Endodermal cell (in vitro differentiated cells): ENCODE data around the gene SLC25A39. TPM values are rescaled to one million over a fixed set of nuclear protein-coding genes. Genes with fewer than 3 reads are reported as not detected.

Source experiments
- DNase-seq: peaks from one replicate; pipeline ENCODE4 v3.0.0-alpha.2; 2017
- H3K27ac ChIP-seq: 2 replicates; pipeline ENCODE4 v1.5.1; 2013; ENCODE audit warnings: mild to moderate bottlenecking, low read depth, low read length, moderate library complexity
- H3K27me3 ChIP-seq: 2 replicates; pipeline ENCODE4 v1.6.1; 2013; ENCODE audit warnings: mild to moderate bottlenecking, low read length, moderate library complexity; ENCODE audit not compliant: insufficient read depth, control insufficient read depth, poor library complexity, severe bottlenecking
- H3K36me3 ChIP-seq: 2 replicates; pipeline ENCODE4 v1.7.0; 2013; ENCODE audit warnings: mild to moderate bottlenecking, low read length, moderate library complexity; ENCODE audit not compliant: control insufficient read depth, insufficient read depth
- H3K4me1 ChIP-seq: one replicate; pipeline ENCODE4 v1.7.0; 2013; ENCODE audit warnings: low read length; ENCODE audit not compliant: control insufficient read depth, insufficient read depth
- H3K4me3 ChIP-seq: 2 replicates; pipeline ENCODE4 v1.5.1; 2013; ENCODE audit warnings: mild to moderate bottlenecking, low read length, moderate library complexity
- H3K9ac ChIP-seq: 2 replicates; pipeline ENCODE4 v1.6.1; 2013; ENCODE audit warnings: mild to moderate bottlenecking, low read length, moderate library complexity; ENCODE audit not compliant: poor library complexity, severe bottlenecking; ENCODE audit errors: extremely low read depth
- H3K9me3 ChIP-seq: 2 replicates; pipeline ENCODE4 v1.6.1; 2013; ENCODE audit warnings: mild to moderate bottlenecking, low read length, moderate library complexity; ENCODE audit not compliant: control insufficient read depth
- H3K27ac Mint-ChIP-seq: 2 replicates; pipeline ENCODE4 v1.8.0; 2020; ENCODE audit warnings: mixed read lengths
- H3K27me3 Mint-ChIP-seq: 2 replicates; pipeline ENCODE4 v1.8.0; 2021; ENCODE audit warnings: mild to moderate bottlenecking, mixed read lengths; ENCODE audit not compliant: insufficient read depth
- H3K36me3 Mint-ChIP-seq: 2 replicates; pipeline ENCODE4 v1.8.0; 2020; ENCODE audit warnings: low read depth, mixed read lengths
- H3K4me1 Mint-ChIP-seq: 2 replicates; pipeline ENCODE4 v1.8.0; 2020; ENCODE audit warnings: mixed read lengths
- H3K4me3 Mint-ChIP-seq: 2 replicates; pipeline ENCODE4 v1.8.0; 2020; ENCODE audit warnings: mild to moderate bottlenecking, moderate library complexity, mixed read lengths
- H3K9me3 Mint-ChIP-seq: 2 replicates; pipeline ENCODE4 v1.8.0; 2020; ENCODE audit warnings: mild to moderate bottlenecking, mixed read lengths
- CTCF ChIP-seq: fragments of 200-600 bp; sonication (generic); conservative IDR thresholded peaks from 2 replicates; pipeline ENCODE4 v1.5.0; 2021; ENCODE audit warnings: antibody characterized with exemption, mild to moderate bottlenecking
- WGBS, 2 experiments: methylation state at CpG; one replicate each; pipeline versions ENCODE4 v1.1.5 to v1.1.7; 2013; ENCODE audit warnings: missing lambda C conversion rate in 2 of 2, mixed read lengths in 1 of 2; ENCODE audit not compliant: insufficient coverage in 1 of 2, insufficient read length in 1 of 2; 5-methylcytosine and 5-hydroxymethylcytosine counted together
- total RNA-seq, 2 donors: library from RNA; stranded (reverse); fragmentation: NEBNext Ultra II Directional in 1 of 2; extraction: Animal tissue kit (Norgen Biotek cat#: 25700) in 1 of 2; gene quantifications; 2 replicates in 1 of 2; 3 replicates in 1 of 2; pipeline ENCODE4 v1.2.1, GENCODE V29; 2021

The SLC25A39 gene
- total RNA-seq, 2 donors from 2014 or later = 191 to 201 TPM

- H3K4me1 ChIP-seq = no peaks in the 10 kb centered on the region
- no peak overlapping the region for H3K27ac ChIP-seq
- peaks cover 20% of the 10 kb centered on the region for H3K27me3 ChIP-seq
- H3K9me3 ChIP-seq = no peaks in the 10 kb centered on the region
- peak; percentile 99 for DNase-seq
- peak overlapping the region; percentile 23 for H3K9ac ChIP-seq
- Mint-ChIP-seq H3K4me3 (peak overlapping the region; percentile 56), H3K4me1 (peaks cover 11% of the 10 kb centered on the region), H3K27me3 (peaks cover 34% of the 10 kb centered on the region), H3K36me3 (peaks cover 6% of the 10 kb centered on the region), H3K9me3 (no peaks in the 10 kb centered on the region), H3K27ac (peak overlapping the region; percentile 3)
- peak overlapping the region; percentile 76 for H3K4me3 ChIP-seq
- TF ChIP-seq CTCF = no peak
- WGBS, 2 experiments = 6 to 13% methylated on average over 22 to 38 of the region's 38 CpGs
- peaks cover 16% of the 10 kb centered on the region for H3K36me3 ChIP-seq
These were observed 8.6 kb downstream of the SLC25A39 start for GRCh38 chr17:44315760-44316731.

- Histone ChIP-seq H3K27me3 (peaks cover 20% of the 10 kb centered on the region), H3K9ac (no peak overlapping the region)
- H3K4me3 Mint-ChIP-seq = peak overlapping the region; percentile 56
These were observed 9.6 kb downstream of the SLC25A39 start for GRCh38 chr17:44314869-44315661.

More at GRCh38 chr17:44314869-44315661, 9.6 kb downstream of the SLC25A39 start:
- 2 to 3% methylated on average over 19 to 81 of the region's 81 CpGs for WGBS, 2 experiments
- Mint-ChIP-seq H3K27ac (no peak overlapping the region), H3K36me3 (peaks cover 5% of the 10 kb centered on the region), H3K27me3 (peaks cover 34% of the 10 kb centered on the region), H3K9me3 (no peaks in the 10 kb centered on the region), H3K4me1 (peaks cover 11% of the 10 kb centered on the region)
- no peaks in the 10 kb centered on the region for H3K9me3 ChIP-seq
- H3K36me3 ChIP-seq = peaks cover 7% of the 10 kb centered on the region
- H3K27ac ChIP-seq = no peak overlapping the region
- H3K4me3 ChIP-seq = peak overlapping the region; percentile 76
- no peak for TF ChIP-seq CTCF
- no peaks in the 10 kb centered on the region for H3K4me1 ChIP-seq
- DNase-seq = peak; percentile 94
